DMS79 (cell line): ENCODE measurements around the gene VGLL4.
A peak's percentile ranks its signal among the peaks of the same experiment; 100 is the strongest.

Source experiments
- DNase-seq: peaks from one replicate; lab custom pipeline; 2025; lab: John Stamatoyannopoulos, UW

The VGLL4 gene

GRCh38 chr3:11653298-11654055 is 9.8 kb upstream of the VGLL4 start:
- DNase-seq: no peak

- DNase-seq: no peak
Observed at GRCh38 chr3:11651900-11652299, 8.2 kb upstream of the VGLL4 start.

DNA sequence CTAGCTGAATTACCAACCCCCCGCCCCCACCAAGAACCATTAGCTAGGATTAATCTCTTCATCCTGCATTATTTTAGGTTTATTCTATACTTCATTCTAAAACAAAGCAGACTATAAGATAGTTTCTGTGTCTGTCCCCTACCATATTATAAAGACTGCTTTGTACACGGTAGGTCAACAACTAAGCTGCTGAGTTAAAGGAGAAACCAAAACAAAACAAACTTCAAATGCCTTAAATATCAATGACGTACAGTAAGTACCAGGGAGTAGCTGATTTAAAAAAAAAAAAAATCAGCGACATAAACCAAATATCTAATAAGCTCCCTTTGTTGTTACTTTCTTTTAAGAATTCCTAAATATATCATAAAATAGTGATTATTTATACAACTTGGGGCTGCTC is 7.8 kb upstream of the VGLL4 start:
- DNase-seq: no peak

GRCh38 chr3:11650391-11650790 is 6.7 kb upstream of the VGLL4 start:
- no peak for DNase-seq

GRCh38 chr3:11648735-11649134 is 5.0 kb upstream of the VGLL4 start:
- no peak for DNase-seq

DNA sequence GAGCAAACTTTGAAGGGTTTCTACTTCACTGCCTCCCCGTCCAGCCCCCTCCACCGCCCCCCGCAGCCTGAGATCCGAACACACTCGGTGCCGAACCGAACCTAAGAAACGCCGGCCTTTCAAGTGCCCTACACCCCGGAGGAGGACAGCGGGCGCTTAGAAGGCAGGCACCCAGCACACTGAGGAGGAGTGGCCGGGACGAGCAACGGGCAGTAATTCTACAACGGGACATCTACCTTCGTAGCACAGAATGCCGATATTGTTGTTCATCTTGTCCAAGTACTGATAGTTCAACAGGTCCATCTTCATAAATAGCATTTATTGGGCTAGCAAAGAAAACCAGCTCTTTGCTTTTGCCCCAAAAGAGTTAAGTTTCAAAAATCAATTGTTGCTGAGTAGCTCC is 513 bp downstream of the VGLL4 start:
- DNase-seq: no peak

DNA sequence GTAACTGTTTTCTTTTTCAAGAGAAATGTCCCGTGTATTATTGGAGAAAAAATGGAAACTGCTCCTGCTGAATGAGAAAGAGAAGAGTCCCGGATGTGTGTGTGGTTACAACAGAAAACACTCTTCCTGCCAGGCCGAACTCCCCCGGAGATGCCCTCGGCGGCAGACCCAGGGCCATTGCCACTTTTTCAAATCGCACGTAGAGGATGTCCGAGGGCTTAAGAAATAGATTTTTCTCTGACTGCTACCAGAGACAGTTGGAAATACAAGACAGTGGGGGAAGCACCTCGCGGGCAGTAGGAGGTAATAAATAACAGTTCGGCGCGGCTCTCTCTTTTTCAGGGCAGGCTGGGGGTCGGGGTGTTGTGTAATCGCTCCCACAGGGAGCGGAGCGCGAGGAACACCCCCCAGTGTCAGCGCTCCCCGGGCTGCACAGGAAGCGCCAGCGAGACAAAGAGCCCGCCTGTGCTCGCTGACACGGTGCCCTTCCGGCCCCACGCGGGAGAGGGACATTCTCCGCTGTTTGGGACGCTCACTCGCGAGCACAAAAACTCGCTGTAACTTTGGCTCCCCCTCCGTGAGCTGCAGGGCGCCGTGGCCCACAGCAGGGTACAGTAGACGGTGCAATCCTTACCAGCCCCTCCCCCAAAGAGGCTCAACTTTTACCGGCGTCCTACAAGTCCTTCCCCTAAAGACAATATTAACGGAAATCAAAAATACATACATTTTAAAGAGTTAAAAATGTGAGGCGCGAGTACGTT is 1.1 kb downstream of the VGLL4 start:
- no peak for DNase-seq

DNA sequence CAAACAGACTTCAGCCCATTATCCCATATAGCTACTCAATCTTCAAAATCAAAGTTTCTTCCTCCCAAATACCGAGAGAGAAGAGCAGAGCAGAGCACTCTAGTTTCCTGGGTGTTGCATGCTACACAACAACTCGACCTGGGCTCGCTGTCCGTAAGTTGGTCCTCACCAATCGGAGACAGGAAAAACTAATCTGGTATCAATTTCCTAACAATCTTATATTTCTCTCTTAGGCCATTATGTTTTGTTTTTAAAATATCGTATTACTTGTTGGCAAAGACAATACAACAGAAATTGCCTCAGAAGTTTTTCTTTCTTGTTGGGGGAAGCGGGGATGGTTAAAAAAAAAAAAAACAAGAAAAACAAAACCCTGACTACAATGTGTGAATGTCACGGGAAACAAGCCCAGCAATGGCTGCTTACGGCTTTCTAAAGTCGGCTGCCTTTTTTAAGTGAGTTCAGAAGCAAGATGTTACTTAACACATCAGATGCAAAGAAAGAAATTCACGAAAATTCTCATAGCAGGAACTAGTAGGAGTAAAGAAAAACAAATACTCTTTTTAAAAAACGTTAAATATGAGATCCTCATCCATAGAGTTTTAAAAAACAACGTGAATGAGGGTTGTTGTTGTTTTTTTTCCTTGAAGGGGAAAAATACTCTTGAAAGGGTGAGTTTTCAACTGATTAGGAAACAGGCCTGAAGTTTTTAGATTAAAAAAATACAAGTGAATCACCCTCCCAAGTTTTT is 1.9 kb downstream of the VGLL4 start:
- no peak for DNase-seq

- DNase-seq: no peak
Observed at GRCh38 chr3:11641316-11641682, 2.4 kb downstream of the VGLL4 start.

- DNase-seq: no peak
Observed at GRCh38 chr3:11640009-11640673, 3.6 kb downstream of the VGLL4 start.

GRCh38 chr3:11638495-11639358 is 5.0 kb downstream of the VGLL4 start:
- peak; percentile 39 for DNase-seq

DNA sequence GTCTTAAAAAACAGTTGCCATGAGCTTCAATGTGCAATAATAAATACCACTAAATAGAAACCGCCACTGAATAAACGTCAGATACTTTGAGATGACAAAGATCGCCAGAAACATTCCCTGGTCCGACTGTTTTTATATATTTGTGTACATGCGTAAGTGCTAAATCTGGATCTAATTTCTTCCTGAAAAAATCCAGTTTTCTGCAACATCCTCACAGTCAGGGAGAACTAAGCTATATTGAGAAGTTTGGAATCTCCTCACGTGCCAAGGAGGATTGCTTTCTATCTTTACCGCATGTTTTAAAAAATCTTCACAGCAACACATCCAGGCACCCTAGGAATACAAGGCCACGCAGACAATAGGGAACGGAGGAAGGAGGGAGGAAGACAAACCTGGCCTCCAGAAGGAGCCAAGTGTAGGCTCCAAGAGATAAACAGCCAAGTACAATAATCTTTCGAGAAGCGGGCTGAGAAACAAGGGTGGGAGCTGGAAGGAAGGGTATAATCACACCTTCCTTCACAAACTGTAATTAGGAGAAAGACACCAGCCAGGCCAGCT is 5.7 kb downstream of the VGLL4 start:
- DNase-seq: no peak

- no peak for DNase-seq
Observed at GRCh38 chr3:11636394-11636770, 7.3 kb downstream of the VGLL4 start.

DNA sequence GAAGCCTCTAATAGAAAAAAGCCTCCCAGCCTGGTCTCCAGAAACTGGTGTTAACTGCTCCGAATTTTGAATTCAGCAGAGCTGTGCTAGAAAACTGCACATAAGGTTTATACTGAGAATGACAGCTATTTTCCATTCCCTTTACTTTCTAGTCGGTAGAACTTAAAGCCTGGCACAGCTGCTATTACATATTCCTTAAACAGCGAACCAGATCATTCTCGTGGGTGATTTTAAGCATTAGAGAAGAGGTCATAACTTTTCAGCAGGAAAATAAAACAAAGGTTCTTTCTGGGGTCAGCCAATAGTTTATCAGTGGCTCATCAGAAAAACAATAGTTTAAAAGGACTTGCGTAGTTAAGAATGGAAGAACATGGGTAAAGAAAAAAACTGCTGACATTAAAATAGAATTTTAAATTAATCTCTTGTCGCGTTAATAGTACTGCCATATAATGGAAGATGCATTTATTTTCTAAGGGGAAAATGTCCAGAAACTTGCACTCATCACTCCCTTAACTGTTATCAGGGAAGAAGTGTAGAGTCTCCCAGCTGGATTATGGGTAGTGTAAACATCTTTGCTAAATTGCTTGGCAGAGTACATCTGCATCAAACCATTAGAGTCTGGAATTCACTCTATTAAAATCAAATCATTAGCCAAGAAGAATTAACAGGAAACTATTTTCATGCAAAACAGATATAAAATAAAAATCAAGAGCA is 7.9 kb downstream of the VGLL4 start:
- DNase-seq: no peak

- no peak for DNase-seq
Observed at GRCh38 chr3:11634974-11635612, 8.6 kb downstream of the VGLL4 start.

GRCh38 chr3:11634081-11634635 is 9.6 kb downstream of the VGLL4 start:
- DNase-seq: no peak

DNA sequence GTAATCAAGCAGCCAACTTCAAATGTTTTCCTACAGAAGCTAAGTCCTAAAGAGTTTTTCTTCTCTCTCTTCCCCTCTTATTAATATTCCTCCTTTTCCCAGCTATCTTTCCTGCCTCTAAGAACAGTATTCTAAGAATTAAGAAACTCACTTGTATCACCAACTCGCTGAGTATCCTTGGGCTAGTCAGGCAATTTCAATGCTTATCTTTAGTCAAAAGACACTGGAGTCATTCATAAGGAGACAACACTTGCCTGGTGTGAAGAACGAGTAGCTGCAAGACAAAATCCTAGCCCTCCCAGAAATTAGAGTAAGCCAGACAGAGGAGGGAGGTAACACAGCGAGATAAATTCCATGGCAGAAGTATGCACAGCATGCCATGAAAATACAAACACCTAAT is 10.7 kb downstream of the VGLL4 start:
- no peak for DNase-seq

- no peak for DNase-seq
Observed at GRCh38 chr3:11632564-11632963, 11.2 kb downstream of the VGLL4 start.

GRCh38 chr3:11631820-11632219 is 11.9 kb downstream of the VGLL4 start:
- DNase-seq: no peak

DNA sequence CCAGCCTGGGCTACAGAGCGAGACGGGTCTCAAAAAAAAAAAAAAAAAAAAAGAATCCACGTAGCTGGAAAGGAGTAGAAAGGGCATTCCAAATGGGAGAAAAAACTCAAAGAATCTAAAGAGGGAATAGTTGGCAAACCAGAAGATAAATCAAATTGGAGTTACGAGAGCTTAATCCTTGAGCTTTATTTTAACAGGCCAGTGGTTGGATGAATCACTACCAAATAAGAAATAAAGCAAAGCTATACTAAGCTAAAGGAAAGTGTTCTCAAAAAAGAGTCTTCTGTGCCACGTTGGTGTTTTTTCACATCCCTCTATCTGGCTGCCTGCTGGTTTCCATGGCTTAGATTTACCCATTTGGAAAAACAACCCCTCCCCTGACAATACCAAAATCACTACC is 14.0 kb downstream of the VGLL4 start:
- DNase-seq: no peak
